T-cell (primary cell): ENCODE results near the gene GFOD1. TPM values are rescaled to one million over a fixed set of nuclear protein-coding genes. Genes with fewer than 3 reads are reported as not detected.
A peak's percentile ranks its signal among the peaks of the same experiment; 100 is the strongest.

Experiments
- ATAC-seq, 4 experiments: fragments of 200-7000 bp in 3 of 4; fragments of 150-1000 bp in 1 of 4; cut with Tn5 transposase; replicated peaks in 1 of 4; 1 replicate in 3 of 4; 2 replicates in 1 of 4; pipeline ENCODE4 v1.10.0; 2021; ENCODE audit warnings: moderate library complexity in 3 of 4, mild to moderate bottlenecking in 2 of 4, moderate number of reproducible peaks in 1 of 4
- CTCF ChIA-PET, 2 donors: fragments of 300-600 bp; sonication (Branson Sonifier 250); formaldehyde crosslinking; loops; one replicate each; lab custom pipeline; 2022; ENCODE audit warnings: antibody characterized with exemption in 2 of 2; lab: Charles Lee
- POLR2A ChIA-PET, 2 donors: fragments of 300-600 bp; sonication (Branson Sonifier 250); formaldehyde crosslinking; loops; one replicate each; lab custom pipeline; 2022; ENCODE audit warnings: antibody characterized with exemption in 2 of 2; lab: Charles Lee
- DNase-seq, 35 experiments: peaks; one replicate each; pipeline versions ENCODE4 v3.0.0 to v3.0.0-alpha.2; 2013 to 2023
- H3K27ac ChIP-seq: one replicate; pipeline ENCODE4 v1.5.1; 2013; ENCODE audit warnings: low read length
- H3K27me3 ChIP-seq, 2 experiments: replicated peaks in 1 of 2; 1 replicate in 1 of 2; 2 replicates in 1 of 2; pipeline versions ENCODE4 v1.6.1 to v1.7.0; 2013; ENCODE audit warnings: low read length in 1 of 2, mixed read lengths in 1 of 2; ENCODE audit not compliant: control insufficient read depth in 2 of 2, insufficient read depth in 2 of 2; ENCODE audit errors: extremely low read depth in 1 of 2
- H3K36me3 ChIP-seq, 2 donors: 1 replicate in 1 of 2; 2 replicates in 1 of 2; pipeline versions ENCODE4 v1.6.1 to v1.7.0; 2013; ENCODE audit warnings: low read length in 1 of 2; ENCODE audit not compliant: control insufficient read depth in 2 of 2, insufficient read depth in 1 of 2; ENCODE audit errors: extremely low read depth in 1 of 2
- H3K4me1 ChIP-seq, 2 experiments: 1 replicate in 1 of 2; 2 replicates in 1 of 2; pipeline versions ENCODE4 v1.6.1 to v1.7.0; 2013; ENCODE audit warnings: low read length in 2 of 2, mixed read lengths in 1 of 2; ENCODE audit not compliant: insufficient read depth in 2 of 2, control insufficient read depth in 1 of 2; ENCODE audit errors: extremely low read depth in 1 of 2
- H3K4me3 ChIP-seq, 2 donors: 1 replicate in 1 of 2; 2 replicates in 1 of 2; pipeline versions ENCODE4 v1.5.1 to v1.7.0; 2013; ENCODE audit warnings: mild to moderate bottlenecking in 2 of 2, low read length in 1 of 2, moderate library complexity in 1 of 2; ENCODE audit not compliant: control insufficient read depth in 1 of 2; ENCODE audit errors: extremely low read depth in 1 of 2
- H3K9me3 ChIP-seq: 2 replicates; pipeline ENCODE4 v1.7.0; 2013
- H3K27ac Mint-ChIP-seq, 2 donors: one replicate each; pipeline ENCODE4 v1.8.0; 2020 to 2021; ENCODE audit warnings: mild to moderate bottlenecking in 2 of 2, mixed read lengths in 2 of 2
- H3K27me3 Mint-ChIP-seq, 2 donors: one replicate each; pipeline ENCODE4 v1.8.0; 2021 to 2022; ENCODE audit warnings: mixed read lengths in 2 of 2
- H3K36me3 Mint-ChIP-seq: one replicate; pipeline ENCODE4 v1.8.0; 2021; ENCODE audit warnings: mixed read lengths
- H3K4me1 Mint-ChIP-seq, 3 donors: one replicate each; pipeline ENCODE4 v1.8.0; 2020 to 2022; ENCODE audit warnings: mixed read lengths in 3 of 3, mild to moderate bottlenecking in 1 of 3
- H3K4me3 Mint-ChIP-seq, 3 donors: one replicate each; pipeline ENCODE4 v1.8.0; 2020 to 2022; ENCODE audit warnings: mild to moderate bottlenecking in 3 of 3, mixed read lengths in 3 of 3, moderate library complexity in 3 of 3
- H3K9me3 Mint-ChIP-seq, 3 donors: one replicate each; pipeline ENCODE4 v1.8.0; 2020 to 2022; ENCODE audit warnings: mixed read lengths in 3 of 3
- WGBS: methylation state at CpG from one replicate; pipeline ENCODE4 v1.1.5; 2013; ENCODE audit warnings: missing lambda C conversion rate; ENCODE audit not compliant: insufficient coverage; 5-methylcytosine and 5-hydroxymethylcytosine counted together
- total RNA-seq, 35 experiments: library from RNA in 6 of 35; stranded (reverse) in 6 of 35; fragments of 120-200 nt in 1 of 35; gene quantifications; one replicate each; pipeline versions ENCODE4 v1.2.1 to v1.2.4 and lab custom pipeline; 2013 to 2026

GFOD1 gene
- total RNA-seq, 5 donors from 2014 or later (not counting 1 experiment from before 2014, with no cell fraction given): 1.9 to 3.2 (median 2.3) TPM

GRCh38 chr6:13428583-13429405, 58.6 kb downstream of the GFOD1 start:
- ChIA-PET POLR2A (no interaction called here), CTCF (interaction anchor here (0.5 to 1.5 kb wide), 2 partner anchors 94 to 146 kb away, joined by 5 read pairs; partner anchors contain the start of gene SIRT5 (in 1 of the 2))
- peak overlapping the region; percentile 81 to 82 for H3K27ac Mint-ChIP-seq
- no peaks in the 10 kb centered on the region for H3K36me3 ChIP-seq
- DNase-seq (peak in 1 of 35 experiments; percentile 36), ATAC-seq (peak in 1 of 4 experiments; percentile 7)
- H3K4me1 ChIP-seq: peaks cover 17 to 82% of the 10 kb centered on the region in 2 experiments
- H3K9me3 ChIP-seq: no peaks in the 10 kb centered on the region
- H3K27me3 Mint-ChIP-seq: no peaks in the 10 kb centered on the region
- no CpG with 5 or more reads among the region's 13 CpGs for WGBS
- no peaks in the 10 kb centered on the region for H3K9me3 Mint-ChIP-seq
- H3K27me3 ChIP-seq: no peaks in the 10 kb centered on the region
- peak overlapping the region; percentile 9 to 49 for H3K4me3 ChIP-seq
- H3K36me3 Mint-ChIP-seq: no peaks in the 10 kb centered on the region
- peak overlapping the region; percentile 60 to 78 (median 62) for H3K4me3 Mint-ChIP-seq
- H3K4me1 Mint-ChIP-seq: peaks cover 49 to 65% (median 59%) of the 10 kb centered on the region in 3 donors
- H3K27ac ChIP-seq: peak overlapping the region; percentile 82

DNA sequence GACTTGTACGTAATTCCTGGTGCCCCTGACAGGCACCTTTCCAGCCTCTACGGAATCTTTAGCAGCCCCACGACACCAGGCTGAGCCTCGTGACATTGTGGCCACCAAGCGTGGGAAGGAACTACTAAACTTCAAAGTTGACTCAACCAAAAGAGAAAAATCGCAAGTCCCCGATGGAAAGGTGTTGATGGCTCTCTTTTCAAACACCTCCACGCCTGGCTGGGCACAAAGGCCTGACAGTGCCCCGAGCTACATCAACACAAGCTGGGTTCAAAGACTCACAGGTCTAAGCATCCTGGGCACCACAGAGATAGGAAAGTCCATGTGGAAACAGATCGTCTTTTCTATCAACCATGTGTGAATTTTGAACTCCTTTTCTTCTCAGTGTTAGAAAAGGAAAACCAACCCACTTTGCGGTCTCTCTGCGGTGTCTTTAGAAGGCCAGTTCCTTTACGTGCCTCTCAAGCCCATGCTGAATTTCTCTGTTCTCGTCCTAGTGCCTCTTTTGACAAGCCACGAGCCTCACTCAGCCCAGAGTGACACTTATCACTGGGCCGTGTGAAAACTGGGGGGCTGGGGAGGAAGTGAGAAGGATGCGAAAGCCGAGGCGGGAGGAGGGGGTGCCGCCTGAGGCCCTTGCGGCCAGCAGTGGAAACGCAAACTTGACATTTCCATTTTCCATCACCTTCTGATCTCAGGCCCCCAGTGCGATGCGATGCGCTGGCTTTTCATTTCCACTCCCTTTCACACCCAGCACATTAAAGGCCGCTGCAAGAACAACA, 59.4 kb downstream of the GFOD1 start:
- Mint-ChIP-seq H3K36me3 (no peaks in the 10 kb centered on the region), H3K27me3 (no peaks in the 10 kb centered on the region), H3K4me1 (peaks cover 43 to 62% (median 54%) of the 10 kb centered on the region in 3 donors), H3K4me3 (peak overlapping the region; percentile 60 to 78 (median 62)), H3K27ac (peak overlapping the region; percentile 81 to 82), H3K9me3 (no peaks in the 10 kb centered on the region)
- no peaks in the 10 kb centered on the region for H3K27me3 ChIP-seq
- H3K9me3 ChIP-seq: no peaks in the 10 kb centered on the region
- peak overlapping the region; percentile 9 to 49 for H3K4me3 ChIP-seq
- ATAC-seq (peak; percentile 81 to 87 (median 82)), DNase-seq (peak; percentile 33 to 80 (median 65))
- peak overlapping the region; percentile 82 for H3K27ac ChIP-seq
- no peaks in the 10 kb centered on the region for H3K36me3 ChIP-seq
- peaks cover 12 to 76% of the 10 kb centered on the region in 2 experiments for H3K4me1 ChIP-seq
- under 1% methylated on average over 19 of the region's 26 CpGs for WGBS
- CTCF ChIA-PET: no interaction called here
- POLR2A ChIA-PET: no interaction called here

GRCh38 chr6:13427316-13427715, 60.1 kb downstream of the GFOD1 start:
- CTCF ChIA-PET: no interaction called here
- Mint-ChIP-seq H3K27ac (peak overlapping the region; percentile 4 to 81), H3K4me1 (peaks cover 37 to 56% (median 48%) of the 10 kb centered on the region in 3 donors)

GRCh38 chr6:13425943-13426931, 61.2 kb downstream of the GFOD1 start:
- ATAC-seq (no peak), DNase-seq (no peak)
- H3K36me3 ChIP-seq: no peaks in the 10 kb centered on the region
- peaks cover 10 to 60% of the 10 kb centered on the region in 2 experiments for H3K4me1 ChIP-seq
- no peaks in the 10 kb centered on the region for H3K27me3 ChIP-seq
- Mint-ChIP-seq H3K27me3 (no peaks in the 10 kb centered on the region), H3K9me3 (no peaks in the 10 kb centered on the region), H3K4me3 (peak overlapping the region in 1 of 3 donors; percentile 30), H3K4me1 (peaks cover 28 to 49% (median 45%) of the 10 kb centered on the region in 3 donors), H3K36me3 (no peaks in the 10 kb centered on the region), H3K27ac (peak overlapping the region in 1 of 2 donors; percentile 4)
- no peaks in the 10 kb centered on the region for H3K9me3 ChIP-seq
- CTCF ChIA-PET: interaction anchor here in 1 of 2 donors (0.6 kb wide), 1 partner anchor 18 kb away, joined by 6 read pairs; no protein-coding TSS in a partner anchor
- 85% methylated on average over 15 of the region's 22 CpGs for WGBS
- peak overlapping the region; percentile 82 for H3K27ac ChIP-seq
- POLR2A ChIA-PET: interaction anchor here (0.6 kb wide), 5 partner anchors 12 to 1841 kb away, joined by 3 to 5 read pairs (median 3); no protein-coding TSS in a partner anchor
- no peak overlapping the region for H3K4me3 ChIP-seq

More at GRCh38 chr6:13427316-13427715, 60.1 kb downstream of the GFOD1 start:
- peak overlapping the region; percentile 60 to 78 (median 62) for H3K4me3 Mint-ChIP-seq
- Histone ChIP-seq H3K4me3 (no peak overlapping the region), H3K27me3 (no peaks in the 10 kb centered on the region), H3K4me1 (peaks cover 12 to 69% of the 10 kb centered on the region in 2 experiments), H3K9me3 (no peaks in the 10 kb centered on the region), H3K27ac (peak overlapping the region; percentile 82), H3K36me3 (no peaks in the 10 kb centered on the region)
- DNase-seq: peak in 1 of 35 experiments; percentile 25
- H3K9me3 Mint-ChIP-seq: no peaks in the 10 kb centered on the region
- POLR2A ChIA-PET: interaction anchor here in 1 of 2 donors (0.6 kb wide), 1 partner anchor 36 kb away, joined by 3 read pairs; no protein-coding TSS in a partner anchor
- H3K36me3 Mint-ChIP-seq: no peaks in the 10 kb centered on the region
- 70% methylated on average over 6 of the region's 8 CpGs for WGBS
- no peaks in the 10 kb centered on the region for H3K27me3 Mint-ChIP-seq
- ATAC-seq: peak in 1 of 4 experiments; percentile 22

DNA sequence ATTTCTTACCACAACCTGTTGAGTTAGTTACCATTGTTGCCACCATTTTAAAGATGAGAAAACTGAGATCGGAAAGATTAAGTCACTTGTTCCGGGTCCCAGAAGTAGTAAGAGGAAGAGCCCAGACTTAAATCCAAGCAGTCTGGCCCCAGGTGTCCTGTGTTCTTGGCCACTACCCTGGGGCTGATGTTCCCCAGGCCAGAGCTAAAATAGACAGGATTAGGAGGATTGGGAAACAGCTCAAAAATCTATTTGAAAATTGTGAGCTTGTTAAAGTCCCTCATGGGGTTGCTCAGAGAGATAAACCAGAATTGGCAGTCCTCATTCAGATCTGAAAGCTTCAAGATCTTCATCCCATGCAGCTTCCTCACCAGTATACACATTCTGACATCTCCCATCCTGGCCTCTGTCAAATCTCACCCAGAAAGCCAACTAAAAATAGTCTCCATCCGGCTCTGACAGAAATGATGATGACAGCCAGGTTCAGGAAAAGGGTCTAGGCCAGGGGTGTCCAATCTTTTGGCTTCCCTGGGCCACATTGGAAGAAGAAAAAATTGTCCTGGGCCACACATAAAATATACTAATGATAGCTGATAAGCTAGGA, 62.0 kb downstream of the GFOD1 start:
- no peaks in the 10 kb centered on the region for H3K27me3 ChIP-seq
- no peaks in the 10 kb centered on the region for H3K36me3 ChIP-seq
- peaks cover 10 to 56% of the 10 kb centered on the region in 2 experiments for H3K4me1 ChIP-seq
- H3K4me3 ChIP-seq: no peak overlapping the region
- Mint-ChIP-seq H3K27me3 (no peaks in the 10 kb centered on the region), H3K4me1 (peaks cover 29 to 48% (median 44%) of the 10 kb centered on the region in 3 donors), H3K9me3 (no peaks in the 10 kb centered on the region), H3K27ac (no peak overlapping the region), H3K36me3 (no peaks in the 10 kb centered on the region), H3K4me3 (peak overlapping the region in 1 of 3 donors; percentile 30)
- DNase-seq: no peak
- H3K9me3 ChIP-seq: no peaks in the 10 kb centered on the region
- H3K27ac ChIP-seq: no peak overlapping the region
- ATAC-seq: no peak
- WGBS: 50% methylated on average over 2 of the region's 3 CpGs
- CTCF ChIA-PET: no interaction called here
- POLR2A ChIA-PET: interaction anchor here (0.6 kb wide), 4 partner anchors 11 to 1842 kb away, joined by 3 to 5 read pairs (median 4); no protein-coding TSS in a partner anchor
